NCI-H2196 (cell line): ENCODE data around the gene TPGS1.

Source experiments
- DNase-seq: peaks from one replicate; lab custom pipeline; 2025; ENCODE audit not compliant: unreplicated experiment; lab: John Stamatoyannopoulos, UW

The TPGS1 gene

DNA sequence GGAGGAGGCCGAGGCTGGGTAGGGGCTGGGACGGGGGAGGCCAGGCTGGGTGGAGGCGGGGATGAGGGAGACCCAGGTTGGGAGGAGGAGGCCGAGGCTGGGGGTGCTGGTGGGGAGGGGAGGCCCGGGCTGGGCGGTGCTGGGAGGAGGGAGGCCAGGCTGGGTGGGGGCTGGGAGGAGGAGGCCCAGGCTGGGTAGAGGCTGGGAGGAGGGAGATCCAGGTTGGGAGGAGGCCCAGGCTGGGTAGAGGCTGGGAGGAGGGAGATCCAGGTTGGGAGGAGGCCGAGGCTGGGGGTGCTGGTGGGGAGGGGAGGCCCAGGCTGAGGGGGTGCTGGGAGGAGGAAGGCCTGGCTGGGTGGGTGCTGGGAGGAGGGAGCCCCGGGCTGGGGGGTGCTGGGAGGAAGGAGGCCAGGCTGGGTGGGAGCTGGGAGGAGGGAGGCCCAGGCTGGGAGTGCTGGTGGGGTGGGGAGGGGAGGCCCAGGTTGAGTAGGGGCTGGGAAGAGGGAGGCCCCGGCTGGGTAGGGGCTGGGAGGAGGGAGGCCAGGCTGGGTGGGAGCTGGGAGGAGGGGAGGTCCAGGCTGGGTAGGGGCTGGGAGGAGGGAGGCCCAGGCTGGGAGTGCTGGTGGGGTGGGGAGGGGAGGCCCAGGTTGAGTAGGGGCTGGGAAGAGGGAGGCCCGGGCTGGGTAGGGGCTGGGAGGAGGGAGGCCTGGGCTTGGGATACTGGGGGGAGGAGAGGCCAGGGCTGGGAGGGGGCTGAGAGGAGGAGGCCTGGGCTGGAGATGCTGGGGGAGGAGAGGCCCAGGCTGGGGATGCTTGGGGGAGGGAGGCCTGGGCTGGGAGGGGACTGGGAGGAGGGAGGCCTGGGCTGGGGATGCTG is 10.7 kb downstream of the TPGS1 start:
- no peak for DNase-seq

DNA sequence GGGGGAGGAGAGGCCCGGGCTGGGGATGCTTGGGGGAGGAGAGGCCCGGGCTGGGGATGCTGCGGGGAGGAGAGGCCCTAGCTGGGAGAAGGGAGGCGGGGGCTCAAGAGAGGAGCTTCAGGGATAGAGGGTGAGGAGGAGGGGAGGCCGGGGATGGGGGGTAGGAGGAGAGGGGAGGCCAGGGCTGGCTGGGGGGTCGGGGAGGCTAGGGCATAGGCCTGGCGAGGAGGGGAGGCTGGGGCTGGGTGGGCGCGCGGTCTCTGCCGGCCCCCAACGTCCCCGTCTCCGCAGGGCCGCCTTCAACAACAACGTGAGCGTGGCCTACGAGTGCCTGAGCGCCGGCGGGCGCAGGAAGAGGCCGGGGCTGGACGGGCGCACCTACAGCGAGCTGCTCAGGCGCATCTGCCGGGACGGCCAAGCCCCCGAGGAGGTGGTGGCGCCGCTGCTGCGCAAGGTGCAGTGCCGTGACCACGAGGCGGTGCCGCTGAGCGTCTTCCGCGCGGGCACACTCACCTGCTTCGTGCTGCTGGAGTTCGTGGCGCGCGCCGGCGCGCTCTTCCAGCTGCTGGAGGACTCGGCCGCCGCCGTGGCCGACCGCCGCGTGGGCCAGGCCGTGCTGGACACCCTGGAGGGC is 11.4 kb downstream of the TPGS1 start:
- DNase-seq, result no peak

DNA sequence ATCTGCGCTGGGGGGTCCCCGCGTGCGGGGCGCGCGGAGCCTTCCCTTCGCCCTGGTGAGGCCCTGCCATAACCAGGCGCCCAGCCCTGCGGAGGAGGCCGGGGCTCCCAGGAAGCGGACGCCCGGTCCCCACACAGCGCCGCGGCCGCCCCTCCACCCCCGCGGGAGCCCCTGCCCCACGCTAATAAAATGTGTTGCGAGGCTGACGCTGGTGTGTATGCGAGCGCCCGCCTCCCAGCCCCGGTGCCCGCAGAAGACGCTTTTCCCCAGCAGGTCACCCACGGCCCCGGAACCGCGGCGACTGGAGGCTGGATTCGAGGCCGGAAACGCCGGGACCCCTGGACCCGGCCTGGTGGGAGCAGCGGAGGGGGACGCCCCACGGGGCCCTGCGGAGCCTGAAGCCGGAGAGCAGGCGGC is 12.2 kb downstream of the TPGS1 start:
- DNase-seq, result no peak

DNA sequence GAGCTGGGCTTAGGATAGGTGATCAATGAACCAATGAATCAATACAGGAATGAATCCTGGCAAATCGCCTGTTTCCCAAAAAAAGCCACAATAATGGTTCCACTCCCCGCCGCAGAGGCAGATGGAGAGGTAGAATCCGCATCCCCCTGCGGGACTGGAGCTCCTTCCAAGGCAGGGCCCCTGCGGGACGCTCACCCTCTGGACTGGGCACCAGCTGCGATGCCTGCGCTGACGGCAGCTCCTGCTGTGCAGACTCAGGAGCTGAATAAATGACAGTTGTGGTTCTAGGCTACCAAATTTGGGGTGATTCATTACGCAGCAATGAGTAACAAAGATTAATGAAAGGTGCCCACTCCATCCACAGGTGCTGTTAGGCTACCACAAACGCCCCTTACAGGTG is 15.4 kb downstream of the TPGS1 start:
- DNase-seq, result no peak

DNA sequence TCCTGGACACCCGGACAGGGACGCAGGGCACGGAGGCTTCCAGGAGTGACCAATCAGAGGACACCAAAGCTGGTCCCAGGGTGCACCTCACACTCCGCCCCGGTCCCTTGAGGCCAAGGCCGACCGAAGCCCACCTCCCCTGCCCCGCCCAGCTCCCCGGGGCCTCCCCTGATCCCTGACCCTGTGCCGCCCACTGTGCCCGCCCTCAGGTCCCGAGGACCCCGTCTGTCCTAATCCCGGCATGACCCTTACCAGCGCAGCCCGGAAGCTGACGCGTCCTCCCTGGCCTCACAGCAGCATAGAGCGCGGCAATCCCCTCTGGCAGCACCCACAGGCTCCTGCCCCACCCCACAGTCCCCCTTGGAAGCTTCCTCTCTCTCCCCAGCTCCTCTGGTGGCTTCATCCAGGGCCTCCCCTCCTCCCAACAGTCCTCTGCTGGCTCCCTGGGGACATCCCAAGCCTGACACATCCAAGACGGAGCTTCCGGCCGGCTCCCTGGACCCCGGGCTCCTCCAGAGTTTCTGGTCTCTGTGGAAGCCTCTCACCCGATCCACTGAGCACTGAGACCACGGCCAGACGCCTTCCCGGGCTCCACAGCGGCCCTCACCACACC is 16.9 kb downstream of the TPGS1 start:
- DNase-seq, result no peak

DNA sequence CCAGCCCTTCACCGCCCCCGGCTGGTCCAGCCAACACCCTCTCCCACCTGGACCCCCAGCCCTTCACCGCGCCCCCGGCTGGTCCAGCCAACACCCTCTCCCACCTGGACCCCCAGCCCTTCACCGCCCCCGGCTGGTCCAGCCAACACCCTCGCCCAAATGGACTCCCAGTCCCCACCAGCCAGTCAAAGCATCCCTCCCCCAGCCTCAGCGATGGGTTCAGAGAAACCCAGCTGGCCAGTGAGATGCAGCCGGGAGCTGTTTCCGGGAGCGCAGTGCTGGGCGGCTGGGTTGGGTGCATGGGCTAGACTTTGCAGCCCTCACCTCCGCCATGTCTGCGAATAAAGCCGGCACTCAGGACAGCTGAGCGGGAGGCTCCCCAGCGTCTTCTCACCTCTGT is 17.7 kb downstream of the TPGS1 start:
- DNase-seq, result no peak

DNA sequence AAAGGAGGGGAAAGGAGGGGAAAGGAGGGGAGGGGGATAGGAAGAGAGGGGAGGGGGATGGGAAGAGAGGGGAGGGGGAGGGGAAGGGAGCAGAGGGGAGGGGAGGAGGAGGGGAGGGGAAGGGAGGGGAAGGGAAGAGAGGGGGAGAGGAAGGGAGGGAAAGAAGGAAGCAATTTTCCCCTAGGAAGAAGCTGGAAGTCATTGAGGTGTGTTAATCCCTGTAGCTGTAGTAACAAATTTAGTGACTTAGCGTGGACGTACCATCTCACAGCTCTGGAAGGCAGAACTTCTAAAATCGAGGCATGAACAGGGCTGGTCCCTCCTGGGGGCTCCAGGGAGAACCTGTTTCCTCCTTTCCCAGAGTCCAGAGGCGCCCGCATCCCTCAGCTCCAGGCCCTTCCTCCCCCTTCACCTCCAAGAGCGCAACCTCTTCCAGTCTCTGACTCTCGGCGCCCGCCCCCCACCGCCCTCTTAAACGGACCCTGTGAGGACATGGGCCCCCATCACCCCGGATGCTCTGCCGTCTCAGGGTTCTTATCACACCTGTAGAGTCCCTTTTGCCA is 18.6 kb downstream of the TPGS1 start:
- no peak for DNase-seq

DNA sequence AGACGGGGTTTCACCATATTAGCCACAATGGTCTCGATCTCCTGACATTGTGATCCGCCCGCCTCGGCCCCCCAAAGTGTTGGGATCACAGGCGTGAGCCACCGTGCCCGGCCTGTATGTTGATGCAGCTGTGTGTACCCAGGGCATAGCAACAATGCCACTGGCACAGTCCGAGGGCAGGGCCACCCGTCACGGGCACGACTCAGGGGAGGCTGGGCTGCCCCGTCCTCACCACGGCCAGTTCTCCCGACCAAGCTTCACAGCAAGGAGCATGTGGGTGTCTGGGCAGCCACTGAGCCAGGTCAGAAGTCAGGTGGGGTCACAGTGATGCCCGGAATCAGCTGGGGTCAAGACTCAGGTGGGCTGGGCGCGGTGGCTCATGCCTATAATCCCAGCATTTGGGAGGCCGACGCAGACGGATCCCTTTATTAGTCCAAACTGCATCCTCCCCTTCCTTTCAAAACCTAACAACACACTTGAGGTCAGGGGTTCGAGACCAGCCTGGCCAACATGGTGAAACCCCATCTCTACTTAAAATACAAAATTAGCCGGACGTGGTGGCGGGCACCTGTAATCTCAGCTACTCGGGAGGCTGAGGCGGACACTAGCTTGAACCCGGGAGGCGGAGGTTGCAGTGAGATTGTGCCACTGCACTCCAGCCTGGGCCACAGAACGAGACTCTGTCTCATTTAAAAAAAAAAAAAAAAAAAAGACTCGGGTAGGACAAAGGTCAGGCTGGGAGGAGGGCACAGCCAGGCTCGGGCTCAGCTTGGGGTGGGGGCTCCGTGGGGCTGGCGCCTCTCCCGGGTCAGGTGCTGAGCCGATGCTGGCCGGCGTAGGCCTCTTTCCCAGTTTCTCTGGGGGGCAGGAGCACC is 23.1 kb downstream of the TPGS1 start:
- no peak for DNase-seq

DNA sequence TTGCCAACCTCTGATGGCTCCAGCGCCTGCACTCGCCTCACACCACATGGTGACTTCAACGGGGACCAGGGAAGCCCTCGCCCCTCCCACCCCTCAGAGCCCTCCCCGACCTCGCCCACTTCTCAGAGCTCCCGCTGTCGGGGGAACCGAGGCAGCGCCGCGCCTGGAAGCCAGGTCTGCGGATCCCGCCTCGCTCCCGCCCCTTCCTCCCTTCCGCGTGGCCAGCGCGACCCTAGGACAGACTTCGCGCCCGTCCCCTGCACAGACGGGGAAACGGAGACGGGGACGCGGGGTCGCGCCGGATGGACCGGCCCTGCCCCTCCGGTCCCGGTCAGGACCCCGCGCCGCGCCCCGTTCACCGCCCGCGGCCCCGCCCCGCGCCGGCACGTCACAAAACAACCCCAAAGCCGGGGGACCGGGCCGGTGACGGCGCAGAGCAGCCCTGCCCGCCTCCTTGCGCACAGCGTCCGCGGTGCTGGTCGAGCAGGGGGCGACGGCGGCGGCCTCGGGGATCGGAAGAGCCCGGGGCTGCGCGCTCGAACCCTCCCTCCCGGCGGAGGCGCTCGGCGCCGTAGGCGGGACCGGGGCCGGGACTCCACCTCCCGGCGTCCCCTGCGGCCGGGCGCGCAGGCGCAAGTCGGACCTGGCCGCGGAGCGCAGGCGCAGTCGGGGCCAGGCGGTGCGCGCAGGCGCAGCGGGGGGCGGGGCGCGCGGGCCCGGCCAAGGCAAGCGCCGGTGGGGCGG is 23.9 kb downstream of the TPGS1 start:
- peak; percentile 96 for DNase-seq

DNA sequence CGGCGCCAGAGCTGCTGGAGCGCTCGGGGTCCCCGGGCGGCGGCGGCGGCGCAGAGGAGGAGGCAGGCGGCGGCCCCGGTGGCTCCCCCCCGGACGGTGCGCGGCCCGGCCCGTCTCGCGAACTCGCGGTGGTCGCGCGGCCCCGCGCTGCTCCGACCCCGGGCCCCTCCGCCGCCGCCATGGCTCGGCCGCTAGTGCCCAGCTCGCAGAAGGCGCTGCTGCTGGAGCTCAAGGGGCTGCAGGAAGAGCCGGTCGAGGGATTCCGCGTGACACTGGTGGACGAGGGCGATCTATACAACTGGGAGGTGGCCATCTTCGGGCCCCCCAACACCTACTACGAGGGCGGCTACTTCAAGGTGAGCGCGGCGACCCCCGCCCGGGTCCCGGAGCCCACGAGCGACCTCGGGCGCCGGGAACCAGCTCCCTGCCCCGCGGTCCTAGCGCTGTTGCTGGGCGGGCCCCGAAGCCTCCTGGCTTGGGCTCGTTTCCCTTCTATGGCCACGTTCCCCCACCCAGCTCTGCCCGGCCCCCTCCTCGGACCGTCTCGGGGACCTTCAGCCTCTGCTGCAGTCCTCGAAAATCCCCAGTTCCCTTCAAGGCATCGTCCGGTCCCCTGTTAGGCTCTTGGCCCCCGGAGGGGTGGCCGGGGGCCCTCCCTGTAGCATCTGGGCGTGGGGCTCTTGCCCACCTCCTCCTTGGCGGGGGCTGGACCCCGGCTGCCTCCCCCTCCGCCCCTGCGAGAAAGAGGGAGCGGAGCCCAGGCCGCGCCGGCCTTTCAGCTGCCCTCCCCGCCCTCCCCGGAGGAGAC is 24.7 kb downstream of the TPGS1 start, which contains the start of gene CDC34:
Gene CDC34, plus strand, starts transcription at position 8 of the 808 bp plus-strand sequence. Its CDS starts 172 bp downstream, at position 180.
- DNase-seq, result no peak

DNA sequence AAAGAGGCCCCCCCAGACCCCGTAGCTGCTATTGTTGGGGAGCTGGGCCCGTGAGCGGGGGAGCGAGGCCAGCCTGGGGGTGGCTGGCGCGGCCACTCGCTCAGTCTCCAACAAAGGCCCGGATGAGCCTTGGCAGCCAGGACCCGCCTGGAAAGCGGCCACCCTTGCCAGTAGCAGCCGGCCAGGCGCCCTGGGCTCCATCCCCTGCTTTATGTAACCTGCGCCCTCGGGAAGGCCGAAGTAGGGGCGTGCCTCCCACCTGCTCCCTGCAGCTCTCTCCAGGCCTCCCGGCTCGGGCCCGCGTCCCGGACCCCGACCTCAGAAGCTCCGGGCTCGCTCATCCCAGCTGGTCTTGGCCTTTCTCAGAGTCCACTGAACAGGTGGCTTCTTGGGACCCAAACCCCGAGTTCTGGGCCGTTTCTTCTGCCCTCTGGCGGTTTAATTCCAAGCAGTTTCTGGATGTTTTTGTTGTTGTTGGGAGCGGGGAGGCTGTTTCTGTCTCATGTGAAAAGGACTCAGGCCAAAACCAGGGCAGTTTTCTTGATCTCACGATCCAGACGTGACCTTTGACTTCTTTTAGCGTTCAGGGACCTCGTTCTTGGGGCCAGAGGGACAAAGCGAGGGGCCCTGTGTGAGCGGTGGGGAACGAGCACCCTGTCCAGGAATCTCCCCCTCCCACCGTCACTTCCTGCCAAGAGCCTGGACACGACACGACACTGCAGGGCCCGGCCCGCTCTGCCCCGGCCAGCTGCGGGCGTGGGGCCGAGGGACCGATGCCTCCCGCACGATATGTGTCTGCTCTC is 25.5 kb downstream of the TPGS1 start:
- peak; percentile 69 for DNase-seq

DNA sequence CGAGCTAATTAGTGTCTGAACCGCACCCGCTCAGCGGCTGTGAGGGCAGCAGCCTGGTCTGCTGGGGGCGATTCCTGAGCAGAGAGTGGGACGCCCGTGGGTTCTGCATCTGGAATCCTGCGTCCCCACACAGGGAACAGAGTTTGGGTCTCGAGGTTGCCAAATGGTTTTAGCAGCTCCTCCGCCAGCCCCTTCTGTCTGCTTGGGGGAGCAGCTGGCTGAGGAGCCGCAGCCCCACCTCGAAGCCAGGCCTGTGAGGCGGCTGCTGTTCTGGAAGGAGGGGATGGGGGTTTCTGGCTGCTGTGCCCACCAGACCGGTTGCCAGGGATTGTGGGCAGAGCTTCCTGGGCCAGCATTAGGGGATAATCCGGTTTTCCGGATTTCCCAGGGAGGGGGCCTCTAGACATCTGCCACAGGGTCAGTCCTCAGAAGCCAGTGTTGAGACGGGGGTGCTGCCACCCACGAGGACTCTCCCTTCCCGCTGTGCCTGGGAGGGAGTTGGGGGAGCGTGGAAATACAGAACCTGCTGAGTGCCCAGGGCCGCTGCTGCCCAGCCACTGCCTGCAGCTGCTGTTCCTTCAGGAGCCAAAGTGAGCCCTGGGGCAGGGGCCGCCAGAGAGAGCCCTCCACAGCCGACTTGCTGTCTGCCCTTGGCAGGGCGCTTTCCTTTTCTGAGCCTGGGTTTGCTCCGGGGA is 26.2 kb downstream of the TPGS1 start:
- DNase-seq, result no peak

DNA sequence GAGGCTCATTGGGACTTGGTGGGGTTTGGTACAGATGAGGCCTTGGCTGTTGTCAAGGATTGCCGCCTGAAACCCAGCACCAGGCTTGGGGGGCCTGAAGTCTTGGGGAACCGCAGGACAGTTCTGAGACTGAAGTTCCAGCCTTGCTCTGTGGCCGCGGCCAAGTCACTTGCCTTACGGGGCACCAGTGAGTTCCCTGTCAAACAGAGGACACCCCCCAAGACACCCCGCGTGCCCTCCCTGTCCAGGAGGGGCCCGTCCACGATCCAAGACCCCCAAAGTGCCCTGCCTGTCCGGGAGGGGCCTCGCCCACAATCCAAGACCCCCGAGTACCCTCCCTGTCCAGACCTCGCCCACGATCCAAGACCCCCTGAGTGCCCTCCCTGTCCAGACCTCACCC is 26.8 kb downstream of the TPGS1 start:
- no peak for DNase-seq

DNA sequence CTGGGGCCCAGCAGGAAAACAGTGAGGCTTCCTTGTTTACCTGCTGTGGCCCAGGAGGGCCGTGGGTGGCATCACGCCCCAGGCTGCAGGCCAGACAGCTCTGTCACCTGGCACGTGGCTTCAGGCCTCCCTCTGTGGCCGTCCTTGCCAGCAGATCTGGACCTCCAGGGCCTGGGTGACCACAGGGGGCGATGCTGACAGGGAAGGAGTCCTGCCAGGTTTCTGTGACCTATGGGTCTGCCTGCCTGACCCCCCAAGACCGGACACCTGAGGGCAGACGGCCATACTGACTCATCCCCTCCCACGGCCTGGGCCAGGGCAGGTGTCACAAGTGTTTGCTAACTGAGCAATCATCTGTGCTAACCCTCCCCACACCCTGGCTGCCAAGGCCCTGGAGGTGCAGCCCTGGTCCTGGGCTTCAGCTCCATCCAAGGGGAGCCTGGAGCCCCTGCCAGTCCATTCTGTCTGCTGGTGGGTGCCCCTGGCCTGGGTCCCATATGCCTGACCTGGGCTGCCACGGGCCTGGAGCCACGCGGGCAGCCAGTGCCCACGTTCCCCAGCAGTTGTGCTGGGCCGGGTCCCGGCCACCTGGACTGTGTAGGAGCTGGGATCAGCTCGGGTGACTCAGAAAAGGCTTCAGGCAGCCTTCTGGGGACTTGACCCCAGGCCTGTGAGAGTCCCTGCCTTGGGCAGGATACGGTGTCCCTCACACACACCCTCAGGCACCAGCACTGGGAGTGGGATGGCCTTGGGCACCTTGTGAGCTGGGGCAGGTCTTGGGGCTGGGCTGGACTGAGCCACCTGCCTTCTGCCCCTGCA is 27.9 kb downstream of the TPGS1 start:
- peak; percentile 78 for DNase-seq

DNA sequence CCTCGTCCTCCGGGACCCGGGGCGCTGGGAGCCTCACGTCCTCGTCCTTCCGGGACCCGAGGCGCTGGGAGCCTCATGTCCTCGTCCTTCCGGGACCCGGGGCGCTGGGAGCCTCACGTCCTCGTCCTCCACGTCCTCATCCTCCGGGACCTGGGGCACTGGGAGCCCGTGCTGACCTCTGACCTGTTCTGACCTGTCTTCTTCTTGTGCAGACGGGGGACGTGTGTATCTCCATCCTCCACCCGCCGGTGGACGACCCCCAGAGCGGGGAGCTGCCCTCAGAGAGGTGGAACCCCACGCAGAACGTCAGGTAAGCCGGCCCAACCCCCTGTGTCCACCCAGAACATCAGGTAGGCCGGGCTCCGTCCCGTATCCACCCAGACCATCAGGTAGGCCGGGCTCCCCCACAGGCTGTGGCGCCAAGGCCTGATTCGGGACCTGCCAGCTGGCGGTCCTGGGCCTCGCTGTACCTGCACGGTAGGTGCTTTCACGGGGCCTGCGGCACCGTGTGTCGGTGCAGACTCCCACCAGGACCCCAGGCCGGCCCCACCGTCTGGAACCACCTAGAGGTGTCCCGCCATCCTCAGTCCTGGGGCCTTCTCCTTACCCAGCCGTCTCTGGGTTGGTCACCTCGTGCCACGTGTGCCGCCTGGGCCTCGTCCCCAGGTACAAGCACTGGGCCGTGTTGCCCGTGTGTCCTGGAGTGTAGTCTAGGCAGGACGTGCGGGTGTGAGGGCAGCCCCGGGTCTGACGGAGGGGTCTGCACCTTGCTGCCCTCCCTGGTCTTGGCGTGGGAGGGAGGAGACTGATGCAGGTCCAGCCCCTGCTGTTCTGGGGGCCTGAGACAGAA is 29.0 kb downstream of the TPGS1 start:
- no peak for DNase-seq

DNA sequence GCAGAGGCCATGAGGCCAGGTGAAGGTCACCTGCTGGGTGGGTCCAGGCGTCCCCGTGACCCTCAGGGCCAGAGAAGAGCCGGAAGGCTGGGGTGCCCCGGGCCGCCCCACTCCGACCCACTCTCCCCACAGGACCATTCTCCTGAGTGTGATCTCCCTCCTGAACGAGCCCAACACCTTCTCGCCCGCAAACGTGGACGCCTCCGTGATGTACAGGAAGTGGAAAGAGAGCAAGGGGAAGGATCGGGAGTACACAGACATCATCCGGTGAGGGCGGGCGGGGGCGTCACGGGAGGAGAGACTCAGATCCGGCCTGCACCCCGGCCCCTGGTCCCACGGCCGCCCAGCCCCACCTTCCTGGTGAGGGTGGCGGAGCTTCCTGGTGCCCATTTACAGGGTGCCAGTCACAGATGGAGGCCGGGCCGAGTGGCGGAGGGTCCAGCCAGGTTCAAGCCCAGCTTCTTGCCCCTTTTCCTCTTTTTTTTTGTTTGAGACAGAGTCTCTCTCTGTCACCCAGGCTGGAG is 29.6 kb downstream of the TPGS1 start:
- DNase-seq, result no peak
